Left ventricle myocardium inferior (tissue), 1 donor: Measurements from ENCODE around the gene ATP8B2. TPM values are rescaled to one million over a fixed set of nuclear protein-coding genes. Genes with fewer than 3 reads are reported as not detected.

Experiments
- DNase-seq: peaks from one replicate; pipeline ENCODE4 v3.0.0-alpha.2; 2020
- H3K27ac ChIP-seq: fragments of 200-600 bp; replicated peaks from 2 replicates; pipeline ENCODE4 v1.8.0; 2021
- H3K27me3 ChIP-seq: fragments of 200-600 bp; 2 replicates; pipeline ENCODE4 v1.8.0; 2021; ENCODE audit warnings: low read depth
- H3K36me3 ChIP-seq: fragments of 200-600 bp; 2 replicates; pipeline ENCODE4 v1.8.0; 2021
- H3K4me1 ChIP-seq: fragments of 200-600 bp; 2 replicates; pipeline ENCODE4 v1.8.0; 2021
- H3K4me3 ChIP-seq: fragments of 200-600 bp; 2 replicates; pipeline ENCODE4 v1.8.0; 2021; ENCODE audit warnings: mild to moderate bottlenecking, moderate library complexity
- H3K9me3 ChIP-seq: fragments of 200-600 bp; replicated peaks from 2 replicates; pipeline ENCODE4 v1.8.0; 2021
- intact Hi-C: fragments of 100-400 bp; cut with micrococcal nuclease; formaldehyde crosslinking; loops from one replicate; pipeline ENCODE4 v1.11.0; 2022
- total RNA-seq: library from RNA; stranded (reverse); fragmentation: NEBNext Ultra II Directional; extraction: Animal tissue kit (Norgen Biotek cat#: 25700); gene quantifications from one replicate; pipeline ENCODE4 v1.2.1, GENCODE V29; 2021
- TF ChIP-seq, protein P1 (sequence below): fragments of 200-600 bp; IDR thresholded peaks from 2 replicates; pipeline ENCODE4 v1.8.0; 2021; ENCODE audit warnings: antibody characterized with exemption, mild to moderate bottlenecking, borderline replicate concordance
- donor health status: DM: no; HTN: yes; CAD: no; lungs with severe emphysema.

ATP8B2 gene
- total RNA-seq, 1 donor from 2014 or later, result 11.8 TPM

DNA sequence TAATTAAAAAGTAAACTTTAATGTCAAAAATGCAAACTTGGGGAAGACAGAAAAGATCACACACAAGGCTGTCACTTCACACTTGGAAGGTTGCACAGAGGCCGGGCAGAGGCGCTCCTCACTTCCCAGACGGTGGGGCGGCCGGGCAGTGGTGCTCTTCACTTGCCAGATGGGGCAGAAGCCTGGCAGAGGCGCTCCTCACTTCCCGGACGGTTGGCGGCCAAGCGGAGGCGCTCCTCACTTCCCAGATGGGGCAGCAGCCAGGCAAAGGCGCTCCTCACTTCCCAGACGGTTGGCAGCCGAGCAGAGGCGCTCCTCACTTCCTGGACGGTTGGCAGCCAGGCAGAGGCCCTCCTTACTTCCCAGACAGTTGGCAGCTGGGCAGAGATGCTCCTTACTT lies 54.0 kb downstream of the ATP8B2 start:
- no peaks in the 10 kb centered on the region for H3K9me3 ChIP-seq
- no peaks in the 10 kb centered on the region for H3K27me3 ChIP-seq
- intact Hi-C loops, result no loop called here
- no peaks in the 10 kb centered on the region for H3K36me3 ChIP-seq
- H3K4me3 ChIP-seq, result no peak overlapping the region
- DNase-seq, result no peak
- H3K4me1 ChIP-seq, result no peaks in the 10 kb centered on the region
- TF ChIP-seq, protein P1, sequence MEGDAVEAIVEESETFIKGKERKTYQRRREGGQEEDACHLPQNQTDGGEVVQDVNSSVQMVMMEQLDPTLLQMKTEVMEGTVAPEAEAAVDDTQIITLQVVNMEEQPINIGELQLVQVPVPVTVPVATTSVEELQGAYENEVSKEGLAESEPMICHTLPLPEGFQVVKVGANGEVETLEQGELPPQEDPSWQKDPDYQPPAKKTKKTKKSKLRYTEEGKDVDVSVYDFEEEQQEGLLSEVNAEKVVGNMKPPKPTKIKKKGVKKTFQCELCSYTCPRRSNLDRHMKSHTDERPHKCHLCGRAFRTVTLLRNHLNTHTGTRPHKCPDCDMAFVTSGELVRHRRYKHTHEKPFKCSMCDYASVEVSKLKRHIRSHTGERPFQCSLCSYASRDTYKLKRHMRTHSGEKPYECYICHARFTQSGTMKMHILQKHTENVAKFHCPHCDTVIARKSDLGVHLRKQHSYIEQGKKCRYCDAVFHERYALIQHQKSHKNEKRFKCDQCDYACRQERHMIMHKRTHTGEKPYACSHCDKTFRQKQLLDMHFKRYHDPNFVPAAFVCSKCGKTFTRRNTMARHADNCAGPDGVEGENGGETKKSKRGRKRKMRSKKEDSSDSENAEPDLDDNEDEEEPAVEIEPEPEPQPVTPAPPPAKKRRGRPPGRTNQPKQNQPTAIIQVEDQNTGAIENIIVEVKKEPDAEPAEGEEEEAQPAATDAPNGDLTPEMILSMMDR, result no peak
- no peak overlapping the region for H3K27ac ChIP-seq

DNA sequence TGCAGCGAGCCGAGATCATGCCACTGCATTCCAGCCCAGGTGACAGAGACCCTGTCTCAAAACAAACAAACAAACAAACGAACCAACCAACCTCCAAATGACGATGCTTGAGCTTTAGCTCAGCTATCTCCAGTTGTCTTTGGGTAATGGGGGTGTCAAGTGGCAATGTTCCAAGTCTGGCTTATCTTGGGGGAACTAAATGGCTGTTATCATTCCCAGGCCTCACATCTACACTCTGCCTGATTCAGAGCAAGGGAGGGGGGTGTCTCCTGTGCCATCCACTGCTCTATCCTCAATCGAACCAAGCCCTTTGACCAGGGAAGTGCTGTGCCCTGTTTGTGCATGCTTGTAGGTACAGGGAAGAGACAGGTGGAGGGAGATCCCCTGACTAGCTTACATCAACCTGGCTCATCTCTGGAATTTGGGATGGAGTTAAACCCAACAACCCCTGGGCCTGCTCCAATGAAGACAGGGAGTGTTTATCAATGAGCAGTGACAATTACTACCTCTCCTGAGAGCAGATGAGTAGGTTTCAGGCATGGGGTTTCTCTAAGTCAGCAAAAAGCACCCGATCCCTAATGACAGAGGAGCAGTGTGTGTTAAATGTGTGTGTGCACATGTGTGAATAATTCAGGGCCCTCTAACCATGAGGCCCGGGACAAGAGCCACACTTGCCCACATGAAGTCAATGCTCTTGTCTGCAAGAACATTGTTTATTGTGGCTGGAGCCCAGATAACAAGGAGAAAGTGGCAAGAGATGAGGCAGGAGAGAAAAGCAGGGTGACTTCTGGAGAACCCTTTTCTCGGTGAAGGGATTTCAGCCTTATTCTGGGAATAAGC lies 59.5 kb downstream of the ATP8B2 start:
- TF ChIP-seq, protein P1, result no peak
- no peaks in the 10 kb centered on the region for H3K27me3 ChIP-seq
- H3K9me3 ChIP-seq, result no peaks in the 10 kb centered on the region
- intact Hi-C loops, result no loop called here
- no peak for DNase-seq
- H3K27ac ChIP-seq, result peak overlapping the region; percentile 36
- H3K36me3 ChIP-seq, result no peaks in the 10 kb centered on the region
- H3K4me3 ChIP-seq, result no peak overlapping the region
- no peaks in the 10 kb centered on the region for H3K4me1 ChIP-seq

- Histone ChIP-seq H3K4me1 (no peaks in the 10 kb centered on the region), H3K27me3 (no peaks in the 10 kb centered on the region), H3K9me3 (no peaks in the 10 kb centered on the region), H3K4me3 (no peak overlapping the region), H3K27ac (no peak overlapping the region), H3K36me3 (no peaks in the 10 kb centered on the region)
- DNase-seq, result no peak
- TF ChIP-seq, protein P1, result no peak
- intact Hi-C loops, result no loop called here
Observed at GRCh38 chr1:154386643-154387352, 61.5 kb downstream of the ATP8B2 start.

DNA sequence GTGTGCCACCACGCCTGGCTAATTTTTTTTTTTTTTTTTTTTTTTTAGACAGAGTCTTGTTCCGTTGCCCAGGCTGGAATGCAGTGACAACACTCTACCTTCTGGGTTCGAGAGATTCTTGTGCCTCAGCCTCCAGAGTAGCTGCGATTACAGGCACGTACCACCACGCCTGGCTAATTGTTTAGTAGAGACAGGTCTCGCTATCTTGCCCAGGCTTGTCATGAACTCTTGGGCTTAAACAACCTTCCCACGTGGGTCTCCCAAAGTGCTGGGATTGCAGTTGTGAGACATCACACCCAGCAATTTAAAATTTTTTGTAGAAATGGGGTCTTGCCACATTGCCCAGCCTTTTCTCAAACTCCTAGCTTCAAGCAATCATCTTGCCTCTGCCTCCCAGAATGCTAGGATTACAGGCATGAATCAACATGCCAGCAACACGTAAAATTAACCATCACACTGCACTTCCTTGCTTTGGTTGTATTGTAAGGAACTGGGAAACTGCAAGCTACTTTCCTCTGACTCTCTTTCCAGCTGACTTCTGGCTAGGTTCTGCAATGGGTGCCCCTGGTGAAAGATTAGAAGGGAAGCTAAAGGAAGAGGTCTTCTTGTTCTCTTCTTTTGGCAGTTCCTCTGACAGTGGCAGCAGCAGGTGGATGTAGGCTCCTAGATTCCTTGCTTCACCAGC lies 65.9 kb downstream of the ATP8B2 start:
- DNase-seq, result no peak
- Histone ChIP-seq H3K4me1 (no peaks in the 10 kb centered on the region), H3K4me3 (no peak overlapping the region), H3K27me3 (no peaks in the 10 kb centered on the region), H3K9me3 (no peaks in the 10 kb centered on the region), H3K36me3 (no peaks in the 10 kb centered on the region), H3K27ac (no peak overlapping the region)
- intact Hi-C loops, result no loop called here
- TF ChIP-seq, protein P1, result no peak

DNA sequence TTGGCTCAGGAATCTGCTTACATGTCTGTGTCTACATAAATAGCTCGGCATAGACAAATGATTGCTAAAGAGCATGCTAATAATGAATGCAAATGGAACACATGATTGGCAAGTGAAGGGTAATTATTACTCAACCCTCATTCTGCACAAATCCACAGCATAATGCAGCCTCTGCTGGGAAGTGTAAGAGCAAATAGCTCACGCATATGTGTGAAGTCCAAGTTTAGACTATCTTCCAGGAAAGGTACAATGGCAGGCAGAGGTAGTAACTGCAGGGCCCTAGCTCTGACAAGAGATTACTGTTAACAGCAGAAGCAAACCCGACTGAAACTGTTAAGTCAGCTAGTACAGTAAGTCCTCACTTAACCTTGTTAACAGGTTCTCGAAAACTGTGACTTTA lies 72.8 kb downstream of the ATP8B2 start:
- H3K4me3 ChIP-seq, result no peak overlapping the region
- no peak for DNase-seq
- no peaks in the 10 kb centered on the region for H3K27me3 ChIP-seq
- H3K27ac ChIP-seq, result no peak overlapping the region
- H3K4me1 ChIP-seq, result no peaks in the 10 kb centered on the region
- H3K9me3 ChIP-seq, result no peaks in the 10 kb centered on the region
- intact Hi-C loops, result no loop called here
- H3K36me3 ChIP-seq, result no peaks in the 10 kb centered on the region
- TF ChIP-seq, protein P1, result no peak
